Breast epithelium (tissue), 3 donors: ENCODE measurements around the gene ITGB6.

ENCODE experiments used
- POLR2A ChIP-seq: fragments of 450-650 bp; IDR thresholded peaks from one replicate; pipeline ENCODE4 v1.6.1; 2016; ENCODE audit warnings: antibody characterized with exemption, mild to moderate bottlenecking, moderate library complexity
- POLR2AphosphoS5 ChIP-seq, 3 donors: sonication (generic); formaldehyde crosslinking; IDR thresholded peaks; one replicate each; pipeline ENCODE4 v1.6.1; 2017; ENCODE audit warnings: antibody characterized with exemption in 3 of 3
- TF ChIP-seq, protein P1 (sequence below), 3 donors: fragments of 450-650 bp; IDR thresholded peaks; one replicate each; pipeline ENCODE4 v1.5.1; 2016 to 2017; ENCODE audit warnings: antibody characterized with exemption in 3 of 3, mild to moderate bottlenecking in 3 of 3, moderate library complexity in 3 of 3

- TF ChIP-seq, protein P1, sequence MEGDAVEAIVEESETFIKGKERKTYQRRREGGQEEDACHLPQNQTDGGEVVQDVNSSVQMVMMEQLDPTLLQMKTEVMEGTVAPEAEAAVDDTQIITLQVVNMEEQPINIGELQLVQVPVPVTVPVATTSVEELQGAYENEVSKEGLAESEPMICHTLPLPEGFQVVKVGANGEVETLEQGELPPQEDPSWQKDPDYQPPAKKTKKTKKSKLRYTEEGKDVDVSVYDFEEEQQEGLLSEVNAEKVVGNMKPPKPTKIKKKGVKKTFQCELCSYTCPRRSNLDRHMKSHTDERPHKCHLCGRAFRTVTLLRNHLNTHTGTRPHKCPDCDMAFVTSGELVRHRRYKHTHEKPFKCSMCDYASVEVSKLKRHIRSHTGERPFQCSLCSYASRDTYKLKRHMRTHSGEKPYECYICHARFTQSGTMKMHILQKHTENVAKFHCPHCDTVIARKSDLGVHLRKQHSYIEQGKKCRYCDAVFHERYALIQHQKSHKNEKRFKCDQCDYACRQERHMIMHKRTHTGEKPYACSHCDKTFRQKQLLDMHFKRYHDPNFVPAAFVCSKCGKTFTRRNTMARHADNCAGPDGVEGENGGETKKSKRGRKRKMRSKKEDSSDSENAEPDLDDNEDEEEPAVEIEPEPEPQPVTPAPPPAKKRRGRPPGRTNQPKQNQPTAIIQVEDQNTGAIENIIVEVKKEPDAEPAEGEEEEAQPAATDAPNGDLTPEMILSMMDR (IDR thresholded peaks at IDR 0.05): no peak
- TF ChIP-seq POLR2A: no peak
- peak; percentile 45 to 68 (median 56) for TF ChIP-seq POLR2AphosphoS5 (IDR thresholded peaks at IDR 0.05)
Measured at GRCh38 chr2:160075171-160075570, 124.9 kb downstream of the ITGB6 start.
